WTC11 (cell line): ENCODE data around the gene MRNIP. TPM values are rescaled to one million over a fixed set of nuclear protein-coding genes. Genes with fewer than 3 reads are reported as not detected.

ENCODE experiments used
- ATAC-seq: fragments of 200-7000 bp; cut with Tn5 transposase; 2 replicates; pipeline ENCODE4 v1.10.0; 2021; ENCODE audit warnings: mild to moderate bottlenecking, moderate library complexity
- CTCF ChIA-PET: fragments of 300-600 bp; sonication (Branson Sonifier 250); formaldehyde crosslinking; loops from one replicate; lab custom pipeline; 2021; ENCODE audit warnings: antibody characterized with exemption; lab: Charles Lee
- POLR2A ChIA-PET: fragments of 350-600 bp; sonication (Branson Sonifier 250); formaldehyde crosslinking; loops from one replicate; lab custom pipeline; 2021; ENCODE audit warnings: antibody characterized with exemption; lab: Charles Lee
- DNase-seq: peaks from one replicate; pipeline ENCODE4 v3.0.0; 2021; ENCODE audit warnings: low spot score
- H3K27ac Mint-ChIP-seq: 2 replicates; pipeline ENCODE4 v1.8.0; 2021; ENCODE audit warnings: mixed read lengths
- H3K27me3 Mint-ChIP-seq: 2 replicates; pipeline ENCODE4 v1.8.0; 2021; ENCODE audit warnings: low read depth, mild to moderate bottlenecking, moderate library complexity, mixed read lengths
- H3K36me3 Mint-ChIP-seq: 2 replicates; pipeline ENCODE4 v1.8.0; 2021; ENCODE audit warnings: mixed read lengths
- H3K4me1 Mint-ChIP-seq: 2 replicates; pipeline ENCODE4 v1.8.0; 2022; ENCODE audit warnings: mixed read lengths
- H3K4me3 Mint-ChIP-seq: 2 replicates; pipeline ENCODE4 v1.8.0; 2021; ENCODE audit warnings: mild to moderate bottlenecking, moderate library complexity, mixed read lengths
- H3K9me3 Mint-ChIP-seq: 2 replicates; pipeline ENCODE4 v1.8.0; 2021; ENCODE audit warnings: mixed read lengths
- ATF2 ChIP-seq: sonication (generic); formaldehyde crosslinking; IDR thresholded peaks from 2 replicates; pipeline ENCODE4 v1.8.1; 2022; ENCODE audit warnings: low read depth, missing genetic modification reagents, borderline replicate concordance
- ATF6 ChIP-seq: sonication (generic); formaldehyde crosslinking; IDR thresholded peaks from 2 replicates; pipeline ENCODE4 v1.8.1; 2023; ENCODE audit warnings: mild to moderate bottlenecking, missing genetic modification reagents
- CREB1 ChIP-seq: sonication (generic); formaldehyde crosslinking; IDR thresholded peaks from 2 replicates; pipeline ENCODE4 v1.8.0; 2023; ENCODE audit warnings: mild to moderate bottlenecking, missing genetic modification reagents
- CTCF ChIP-seq: fragments of 200-600 bp; IDR thresholded peaks from 2 replicates; pipeline ENCODE4 v1.8.0; 2022; ENCODE audit warnings: antibody characterized with exemption
- EMX1 ChIP-seq: fragments of 250-450 bp; sonication (Bioruptor Pico); IDR thresholded peaks from 2 replicates; pipeline ENCODE4 v1.8.0; 2021; ENCODE audit warnings: mild to moderate bottlenecking
- ETV6 ChIP-seq: sonication (generic); formaldehyde crosslinking; IDR thresholded peaks from 2 replicates; pipeline ENCODE4 v1.8.1; 2022; ENCODE audit warnings: mild to moderate bottlenecking, missing genetic modification reagents
- GRHL2 ChIP-seq: fragments of 250-450 bp; sonication (Bioruptor Pico); IDR thresholded peaks from 2 replicates; pipeline ENCODE4 v1.8.0; 2022; ENCODE audit warnings: mild to moderate bottlenecking, moderate library complexity; ENCODE audit not compliant: insufficient replicate concordance, severe bottlenecking
- HMGA2 ChIP-seq: fragments of 250-450 bp; sonication (Bioruptor Pico); IDR thresholded peaks from 2 replicates; pipeline ENCODE4 v1.4.0; 2021; ENCODE audit warnings: mild to moderate bottlenecking, moderate library complexity
- HMGXB4 ChIP-seq: sonication (generic); formaldehyde crosslinking; IDR thresholded peaks from 2 replicates; pipeline ENCODE4 v1.8.1; 2023; ENCODE audit warnings: mild to moderate bottlenecking, moderate library complexity, missing genetic modification reagents
- IRF2 ChIP-seq: sonication (generic); formaldehyde crosslinking; IDR thresholded peaks from 2 replicates; pipeline ENCODE4 v1.8.0; 2022; ENCODE audit warnings: low read depth, missing genetic modification reagents, borderline replicate concordance
- PRRX2 ChIP-seq: fragments of 250-450 bp; sonication (Bioruptor Pico); IDR thresholded peaks from 2 replicates; pipeline ENCODE4 v1.8.0; 2021; ENCODE audit warnings: mild to moderate bottlenecking
- SP1 ChIP-seq: sonication (generic); formaldehyde crosslinking; conservative IDR thresholded peaks from 2 replicates; pipeline ENCODE4 v1.8.1; 2022; ENCODE audit warnings: missing genetic modification reagents
- TP53 ChIP-seq: sonication (generic); formaldehyde crosslinking; IDR thresholded peaks from 2 replicates; pipeline ENCODE4 v1.8.1; 2023; ENCODE audit warnings: mild to moderate bottlenecking, missing genetic modification reagents
- ZBTB21 ChIP-seq: sonication (generic); formaldehyde crosslinking; IDR thresholded peaks from 2 replicates; pipeline ENCODE4 v1.8.1; 2023; ENCODE audit warnings: mild to moderate bottlenecking, missing genetic modification reagents, borderline replicate concordance
- ZBTB43 ChIP-seq: sonication (generic); formaldehyde crosslinking; IDR thresholded peaks from 2 replicates; pipeline ENCODE4 v1.8.1; 2023; ENCODE audit warnings: mild to moderate bottlenecking, missing genetic modification reagents
- ZMAT4 ChIP-seq: fragments of 250-450 bp; sonication (Bioruptor Pico); IDR thresholded peaks from 2 replicates; pipeline ENCODE4 v1.9.0; 2021; ENCODE audit warnings: mild to moderate bottlenecking
- ZNF121 ChIP-seq: sonication (generic); formaldehyde crosslinking; IDR thresholded peaks from 2 replicates; pipeline ENCODE4 v1.8.0; 2023; ENCODE audit warnings: missing genetic modification reagents
- ZNF281 ChIP-seq: sonication (generic); formaldehyde crosslinking; IDR thresholded peaks from 2 replicates; pipeline ENCODE4 v1.8.0; 2023; ENCODE audit warnings: mild to moderate bottlenecking, missing genetic modification reagents
- ZNF317 ChIP-seq: sonication (generic); formaldehyde crosslinking; IDR thresholded peaks from 2 replicates; pipeline ENCODE4 v1.8.1; 2023; ENCODE audit warnings: low read depth, mild to moderate bottlenecking, moderate library complexity, missing genetic modification reagents, borderline replicate concordance
- ZNF416 ChIP-seq: fragments of 250-450 bp; sonication (Bioruptor Pico); IDR thresholded peaks from 2 replicates; pipeline ENCODE4 v1.9.0; 2021; ENCODE audit warnings: mild to moderate bottlenecking, inconsistent platforms
- ZNF423 ChIP-seq: fragments of 250-450 bp; sonication (Bioruptor Pico); IDR thresholded peaks from 2 replicates; pipeline ENCODE4 v2.1.2; 2022; ENCODE audit warnings: mild to moderate bottlenecking, moderate library complexity
- ZNF532 ChIP-seq: fragments of 250-450 bp; sonication (Bioruptor Pico); IDR thresholded peaks from 2 replicates; pipeline ENCODE4 v1.9.0; 2021; ENCODE audit warnings: mild to moderate bottlenecking, borderline replicate concordance
- total RNA-seq: library from RNA; stranded (reverse); gene quantifications from 3 replicates; pipeline ENCODE4 v1.2.3, GENCODE V29; 2021

Gene MRNIP
- total RNA-seq, 1 experiment from 2014 or later = 42.0 TPM

- ATAC-seq = peak; percentile 7
- peaks cover 10% of the 10 kb centered on the region for H3K36me3 Mint-ChIP-seq
- H3K4me1 Mint-ChIP-seq = peaks cover 41% of the 10 kb centered on the region
- CTCF ChIA-PET = interaction anchor here (2.5 kb wide), 1 partner anchor 16 kb away, joined by 20 read pairs; no protein-coding TSS in a partner anchor
- no peaks in the 10 kb centered on the region for H3K9me3 Mint-ChIP-seq
- peak overlapping the region; percentile 62 for H3K4me3 Mint-ChIP-seq
- peak; percentile 66 for DNase-seq
- H3K27me3 Mint-ChIP-seq = peaks cover 22% of the 10 kb centered on the region
- no peak overlapping the region for H3K27ac Mint-ChIP-seq
- POLR2A ChIA-PET = interaction anchor here (1.0 kb wide), 1 partner anchor 87 kb away, joined by 3 read pairs; no protein-coding TSS in a partner anchor
- TF ChIP-seq ZNF317 (CRISPR knock-in tag) = no peak
- TF ChIP-seq ATF6 (CRISPR knock-in tag) = no peak
- no peak for TF ChIP-seq TP53
- peak; percentile 53; the same call in 1 of the 2 replicates for TF ChIP-seq SP1 (CRISPR knock-in tag)
- no peak for TF ChIP-seq ZMAT4
- no peak for TF ChIP-seq ZBTB43 (CRISPR knock-in tag)
- no peak for TF ChIP-seq PRRX2 (CRISPR knock-in tag)
- no peak for TF ChIP-seq CREB1 (CRISPR knock-in tag)
- TF ChIP-seq ZNF281 = no peak
- TF ChIP-seq HMGA2 (CRISPR knock-in tag) = no peak
- peak; percentile 63 for TF ChIP-seq ZNF423 (CRISPR knock-in tag)
- TF ChIP-seq ETV6 (CRISPR knock-in tag) = peak; percentile 48; the same call in 1 of the 2 replicates
- TF ChIP-seq HMGXB4 (CRISPR knock-in tag) = peak; percentile 81; the same call in 1 of the 2 replicates
- no peak for TF ChIP-seq ZNF532
- no peak for TF ChIP-seq GRHL2 (CRISPR knock-in tag)
- TF ChIP-seq ZBTB21 (CRISPR knock-in tag) = no peak
- 0 out of 2 replicates have a peak, but pooled peaks have one; percentile 20 for TF ChIP-seq EMX1 (CRISPR knock-in tag)
- no peak for TF ChIP-seq ATF2 (CRISPR knock-in tag)
- no peak for TF ChIP-seq ZNF416 (CRISPR knock-in tag)
- no peak for TF ChIP-seq ZNF121
- TF ChIP-seq CTCF = no peak
- no peak for TF ChIP-seq IRF2 (CRISPR knock-in tag)
Observed at GRCh38 chr5:179818746-179819295, 39.8 kb downstream of the MRNIP start.
